ENCODE measurements around the gene OMD. TPM values are rescaled to one million over a fixed set of nuclear protein-coding genes. Genes with fewer than 3 reads are reported as not detected.
"Not testable (repeated sequence)": the region's sequence is repeated elsewhere in the genome, so short reads cannot be mapped to it uniquely, and the experiment has no call there.

The OMD gene
- total RNA-seq, 1 donor from 2014 or later = 4.2 TPM

- DNase-seq = no peak
- ATAC-seq (ENCODE audit: poor library complexity) = no peak
- intact Hi-C loops (cut with DNase I) = no loop called here
Measured at GRCh38 chr9:92423612-92424011, 659 bp downstream of the OMD start.

GRCh38 chr9:92422611-92423338, 1.5 kb downstream of the OMD start:
- intact Hi-C loops (cut with DNase I) = no loop called here
- no peak for ATAC-seq (ENCODE audit: poor library complexity)
- no peak for DNase-seq

GRCh38 chr9:92414566-92414965, 9.7 kb downstream of the OMD start:
- intact Hi-C loops (cut with DNase I) = no loop called here
- DNase-seq (no peak), ATAC-seq (ENCODE audit: poor library complexity) (no peak)

- intact Hi-C loops (cut with DNase I); ATAC-seq (ENCODE audit: poor library complexity); DNase-seq: not testable (repeated sequence)
Measured at GRCh38 chr9:92411157-92411556, 13.1 kb downstream of the OMD start.

GRCh38 chr9:92408747-92409478, 15.4 kb downstream of the OMD start:
- DNase-seq (no peak), ATAC-seq (ENCODE audit: poor library complexity) (no peak)
- intact Hi-C loops (cut with DNase I) = loop anchor here (10.0 kb wide), 1 partner anchor 64 kb away; no protein-coding TSS in a partner anchor

GRCh38 chr9:92407818-92408217, 16.5 kb downstream of the OMD start:
- DNase-seq (no peak), ATAC-seq (ENCODE audit: poor library complexity) (no peak)
- intact Hi-C loops (cut with DNase I) = loop anchor here (10.0 kb wide), 1 partner anchor 63 kb away; no protein-coding TSS in a partner anchor

GRCh38 chr9:92406477-92406876, 17.8 kb downstream of the OMD start:
- ATAC-seq (ENCODE audit: poor library complexity) = peak; percentile 82
- DNase-seq = no peak

GRCh38 chr9:92405818-92406217, 18.5 kb downstream of the OMD start:
- DNase-seq = no peak
- ATAC-seq (ENCODE audit: poor library complexity) = no peak
- intact Hi-C loops (cut with DNase I) = loop anchor here (10.0 kb wide), 1 partner anchor 61 kb away; no protein-coding TSS in a partner anchor

More at GRCh38 chr9:92406477-92406876, 17.8 kb downstream of the OMD start:
- intact Hi-C loops (cut with DNase I) = loop anchor here (10.0 kb wide), 1 partner anchor 62 kb away; no protein-coding TSS in a partner anchor

GRCh38 chr9:92404042-92404836, 20.0 kb downstream of the OMD start, which contains the start of gene OGN:
OGN (minus strand) TSS chr9:92404578; CDS start chr9:92403407, 1,171 bp downstream.
- DNase-seq (no peak), ATAC-seq (ENCODE audit: poor library complexity) (peak; percentile 63)
- intact Hi-C loops (cut with DNase I) = loop anchor here (10.0 kb wide), 1 partner anchor 59 kb away; no protein-coding TSS in a partner anchor

GRCh38 chr9:92402826-92403745, 21.2 kb downstream of the OMD start:
- ATAC-seq (ENCODE audit: poor library complexity) (peak; percentile 19), DNase-seq (no peak)
- intact Hi-C loops (cut with DNase I) = loop anchor here (10.0 kb wide), 1 partner anchor 58 kb away; no protein-coding TSS in a partner anchor

GRCh38 chr9:92402360-92402759, 21.9 kb downstream of the OMD start:
- ATAC-seq (ENCODE audit: poor library complexity) = no peak
- intact Hi-C loops (cut with DNase I) = loop anchor here (10.0 kb wide), 1 partner anchor 58 kb away; no protein-coding TSS in a partner anchor
- DNase-seq = no peak

- intact Hi-C loops (cut with DNase I) = no loop called here
- DNase-seq (no peak), ATAC-seq (ENCODE audit: poor library complexity) (no peak)
Measured at GRCh38 chr9:92397853-92398252, 26.4 kb downstream of the OMD start.

GRCh38 chr9:92395617-92396016, 28.7 kb downstream of the OMD start:
- DNase-seq (no peak), ATAC-seq (ENCODE audit: poor library complexity) (no peak)
- intact Hi-C loops (cut with DNase I) = no loop called here

- intact Hi-C loops (cut with DNase I) = no loop called here
- DNase-seq (no peak), ATAC-seq (ENCODE audit: poor library complexity) (no peak)
Measured at GRCh38 chr9:92393686-92394085, 30.6 kb downstream of the OMD start.

GRCh38 chr9:92392690-92393089, 31.6 kb downstream of the OMD start:
- DNase-seq (no peak), ATAC-seq (ENCODE audit: poor library complexity) (no peak)
- intact Hi-C loops (cut with DNase I) = no loop called here

GRCh38 chr9:92385953-92386352, 38.3 kb downstream of the OMD start:
- intact Hi-C loops (cut with DNase I) = no loop called here
- no peak for ATAC-seq (ENCODE audit: poor library complexity)
- no peak for DNase-seq

- intact Hi-C loops (cut with DNase I) = no loop called here
- DNase-seq = no peak
- ATAC-seq (ENCODE audit: poor library complexity) = no peak
Measured at GRCh38 chr9:92385477-92385876, 38.8 kb downstream of the OMD start.

GRCh38 chr9:92385001-92385400, 39.3 kb downstream of the OMD start:
- intact Hi-C loops (cut with DNase I) = no loop called here
- no peak for DNase-seq
- peak; percentile 49 for ATAC-seq (ENCODE audit: poor library complexity)

Data from Right ventricle myocardium superior (tissue), 1 donor.